GM12878 (cell line): ENCODE results near the gene CCDC15. TPM values are rescaled to one million over a fixed set of nuclear protein-coding genes. Genes with fewer than 3 reads are reported as not detected.

Experiments used
- ATAC-seq: fragments of 200-7000 bp; cut with Tn5 transposase; 3 replicates; pipeline ENCODE4 v1.9.1; 2020; ENCODE audit warnings: mild to moderate bottlenecking, moderate library complexity
- Bru-seq: library from RNA; stranded (reverse); fragments of 400-500 nt; gene quantifications from one replicate; lab custom pipeline; 2021; lab: Mats Ljungman, UMichigan
- BruChase-seq, 2 experiments: library from RNA; stranded (reverse); fragments of 400-500 nt; gene quantifications; one replicate each; lab custom pipeline; 2021; lab: Mats Ljungman, UMichigan
- BruUV-seq: library from RNA; stranded (reverse); fragments of 400-500 nt; replicated peaks from 2 replicates; lab custom pipeline; 2021; lab: Mats Ljungman, UMichigan
- CTCF ChIA-PET: fragments of 300-600 bp; sonication (Branson Sonifier 250); formaldehyde crosslinking; extraction: SDS; loops from one replicate; lab custom pipeline; 2021; ENCODE audit warnings: inconsistent platforms; lab: Yijun Ruan, JAX
- POLR2A ChIA-PET: fragments of 350-600 bp; formaldehyde crosslinking; extraction: SDS; loops from one replicate; lab custom pipeline; 2021; ENCODE audit warnings: inconsistent platforms; lab: Charles Lee
- RAD21 ChIA-PET: fragments of 300-600 bp; sonication (Branson Sonifier 250); formaldehyde crosslinking; loops from one replicate; lab custom pipeline; 2023; ENCODE audit warnings: antibody characterized with exemption; ENCODE audit not compliant: unreplicated experiment; lab: Charles Lee
- SMC1A ChIA-PET: fragments of 300-600 bp; sonication (Branson Sonifier 250); formaldehyde crosslinking; loops from one replicate; lab custom pipeline; 2023; ENCODE audit not compliant: unreplicated experiment, uncharacterized antibody; lab: Charles Lee
- DNase-seq: peaks from one replicate; pipeline ENCODE4 v3.0.0-alpha.2; 2011; ENCODE audit warnings: low read depth, low spot score
- FAIRE-seq: peaks from 3 replicates; lab custom pipeline; 2011; peaks lifted over from hg19 to GRCh38; lab: Jason Lieb, UNC
- H2AFZ ChIP-seq: 2 replicates; pipeline ENCODE4 v1.6.0; 2011; ENCODE audit warnings: low read depth, low read length, control low read depth; ENCODE audit not compliant: control insufficient read depth
- H3K27ac ChIP-seq: 2 replicates; pipeline ENCODE4 v1.5.1; 2011; ENCODE audit warnings: control low read depth; ENCODE audit not compliant: control insufficient read depth, insufficient read depth
- H3K27me3 ChIP-seq, 2 experiments: replicated peaks in 1 of 2; 2 replicates each; pipeline versions ENCODE4 v1.6.0 to v1.6.1; 2011; ENCODE audit warnings: low read length in 1 of 2; ENCODE audit not compliant: control insufficient read depth in 2 of 2, insufficient read depth in 2 of 2
- H3K36me3 ChIP-seq, 2 experiments: 2 replicates each; pipeline ENCODE4 v1.5.1; 2011; ENCODE audit warnings: low read length in 1 of 2; ENCODE audit not compliant: control insufficient read depth in 2 of 2, insufficient read depth in 2 of 2
- H3K4me1 ChIP-seq: 2 replicates; pipeline ENCODE4 v1.6.1; 2011; ENCODE audit warnings: mild to moderate bottlenecking, low read length, moderate library complexity, mixed read lengths; ENCODE audit not compliant: control insufficient read depth, insufficient read depth
- H3K4me2 ChIP-seq: 2 replicates; pipeline ENCODE4 v1.6.0; 2011; ENCODE audit warnings: control low read depth; ENCODE audit not compliant: control insufficient read depth, insufficient read depth
- H3K4me3 ChIP-seq: fragments of 200-600 bp; sonication (generic); 2 replicates; pipeline ENCODE4 v1.5.1; 2016
- H3K79me2 ChIP-seq: 2 replicates; pipeline ENCODE4 v1.6.0; 2011; ENCODE audit warnings: low read length; ENCODE audit not compliant: control insufficient read depth, insufficient read depth
- H3K9ac ChIP-seq: 2 replicates; pipeline ENCODE4 v1.8.0; 2011; ENCODE audit warnings: low read length, control low read depth, mixed read lengths; ENCODE audit not compliant: control insufficient read depth, insufficient read depth
- H3K9me3 ChIP-seq: replicated peaks from 3 replicates; pipeline ENCODE4 v1.5.1; 2011; ENCODE audit warnings: mild to moderate bottlenecking, low read length; ENCODE audit not compliant: control insufficient read depth, insufficient read depth
- H4K20me1 ChIP-seq: 2 replicates; pipeline ENCODE4 v1.6.0; 2011; ENCODE audit not compliant: control insufficient read depth, insufficient read depth
- BACH1 ChIP-seq: fragments of 450-650 bp; IDR thresholded peaks from 2 replicates; pipeline ENCODE4 v1.6.1; 2017; ENCODE audit warnings: mild to moderate bottlenecking, borderline replicate concordance
- CEBPB ChIP-seq, 2 experiments: fragments of 150-350 bp in 1 of 2; IDR thresholded peaks; 2 replicates each; pipeline ENCODE4 v1.6.1; 2012 to 2014; ENCODE audit warnings: low read depth in 2 of 2, low read length in 2 of 2, borderline replicate concordance in 1 of 2, inconsistent platforms in 1 of 2
- CREM ChIP-seq: IDR thresholded peaks from 2 replicates; pipeline ENCODE4 v1.6.1; 2014; ENCODE audit warnings: antibody characterized with exemption, low read depth
- GABPA ChIP-seq: IDR thresholded peaks from 2 replicates; pipeline ENCODE4 v1.6.1; 2014; ENCODE audit warnings: antibody characterized with exemption, low read depth, mild to moderate bottlenecking, inconsistent platforms
- GATAD2B ChIP-seq: fragments of 450-650 bp; conservative IDR thresholded peaks from 2 replicates; pipeline ENCODE4 v1.6.1; 2017; ENCODE audit warnings: low read depth, mild to moderate bottlenecking, moderate library complexity
- IKZF2 ChIP-seq, 2 experiments: fragments of 450-650 bp; IDR thresholded peaks; 2 replicates each; pipeline ENCODE4 v1.6.1; 2017; ENCODE audit warnings: mild to moderate bottlenecking in 2 of 2, moderate library complexity in 2 of 2
- MYB ChIP-seq: fragments of 150-350 bp; IDR thresholded peaks from 2 replicates; pipeline ENCODE4 v1.6.1; 2014; ENCODE audit warnings: mild to moderate bottlenecking, low read depth, low read length, borderline replicate concordance
- NRF1 ChIP-seq: conservative IDR thresholded peaks from 2 replicates; pipeline ENCODE4 v1.6.1; 2011; ENCODE audit warnings: mild to moderate bottlenecking, low read depth, low read length, improper control_type of control experiment
- POU2F2 ChIP-seq: IDR thresholded peaks from 3 replicates; pipeline ENCODE4 v1.6.1; 2011; ENCODE audit warnings: low read depth, mild to moderate bottlenecking, low read length, borderline replicate concordance
- RAD51 ChIP-seq: fragments of 450-650 bp; IDR thresholded peaks from 2 replicates; pipeline ENCODE4 v1.6.1; 2016; ENCODE audit warnings: moderate library complexity, mild to moderate bottlenecking, inconsistent platforms
- RFX5 ChIP-seq: IDR thresholded peaks from 2 replicates; pipeline ENCODE4 v1.6.1; 2011; ENCODE audit warnings: low read depth, low read length, improper control_type of control experiment
- SP1 ChIP-seq: IDR thresholded peaks from one replicate; pipeline ENCODE4 v1.6.1; 2011; ENCODE audit warnings: low read depth, low read length
- TBL1XR1 ChIP-seq: IDR thresholded peaks from 2 replicates; pipeline ENCODE4 v1.6.1; 2012; ENCODE audit warnings: low read depth, low read length, improper control_type of control experiment
- WGBS: methylation state at CpG from one replicate; pipeline ENCODE4 v1.1.6; 2016; ENCODE audit warnings: low lambda C conversion rate; ENCODE audit not compliant: insufficient replicate concordance, insufficient coverage; ENCODE audit errors: missing lambda C conversion rate; 5-methylcytosine and 5-hydroxymethylcytosine counted together
- in situ Hi-C: fragments of 300-500 bp; cut with MboI; formaldehyde crosslinking; loops from 9 replicates; pipeline ENCODE4 v1.14.3; 2018; ENCODE audit warnings: mixed read lengths
- intact Hi-C: fragments of 100-400 bp; cut with micrococcal nuclease; formaldehyde crosslinking; loops from one replicate; pipeline ENCODE4 v1.14.2; 2022; ENCODE audit not compliant: unreplicated experiment
- long read RNA-seq, 2 experiments: library from polyadenylated mRNA; unstranded; transcript quantifications; one replicate each; pipeline ENCODE4 v2.0.0, GENCODE V29; 2019 to 2020
- polyA minus RNA-seq, 3 experiments: library from RNA; depleted of rRNA, polyadenylated mRNA; stranded (reverse); fragments of >200 nt; gene quantifications; 2 replicates each; pipeline ENCODE4 v1.2.3, GENCODE V29; 2011
- polyA plus RNA-seq, 11 experiments: library from polyadenylated mRNA; depleted of rRNA in 4 of 11; unstranded in 6 of 11; stranded (reverse) in 5 of 11; fragments of >200 nt; fragmentation: Nextera tagmentation in 4 of 11; fragmentation: Illumina TruSeq in 1 of 11; extraction: Ambion mirVana in 4 of 11; extraction: Trizol in 1 of 11; gene quantifications; 1 replicate in 1 of 11; 2 replicates in 10 of 11; pipeline versions ENCODE4 v1.2.1 to v1.2.3, GENCODE V29; 2011 to 2016; ENCODE audit warnings: inconsistent platforms in 2 of 11, missing spikeins in 2 of 11, low read depth in 1 of 11
- total RNA-seq, 4 experiments: library from RNA; depleted of rRNA in 3 of 4; stranded (reverse); fragments of >200 nt in 3 of 4; fragmentation: Illumina TruSeq in 1 of 4; extraction: Trizol in 1 of 4; gene quantifications; 2 replicates each; pipeline versions ENCODE4 v1.2.1 to v1.2.3, GENCODE V29; 2013 to 2021
- TF ChIP-seq, protein P1 (sequence below): fragments of 450-650 bp; IDR thresholded peaks from 2 replicates; pipeline ENCODE4 v1.6.1; 2016; ENCODE audit warnings: mild to moderate bottlenecking
- TF ChIP-seq, protein P2 (sequence below): fragments of 450-650 bp; IDR thresholded peaks from 2 replicates; pipeline ENCODE4 v1.6.1; 2017; ENCODE audit warnings: low read depth, mild to moderate bottlenecking, moderate library complexity

The CCDC15 gene
- 11.6 and 13.0 TPM in 2 replicates for total RNA-seq (2013; cell fraction: nucleolus; rRNA removed)
- 3.2 and 3.3 TPM in 2 replicates for total RNA-seq (2014; rRNA removed)
- total RNA-seq (2014; rRNA removed; fragmentation: Illumina TruSeq; extraction: Trizol): 5.3 and 5.4 TPM in 2 replicates
- total RNA-seq (2021): 2.3 and 3.2 TPM in 2 replicates
- 0.91 TPM for polyA plus RNA-seq (2011; ENCODE audit: low read depth)
- 3.4 and 5.9 TPM in 2 replicates for polyA plus RNA-seq (2011; rRNA removed)
- 1.4 and 1.5 TPM in 2 replicates for polyA plus RNA-seq (2011; cell fraction: cytosol; rRNA removed)
- 3.2 and 3.3 TPM in 2 replicates for polyA plus RNA-seq (2011; cell fraction: nucleus; rRNA removed)
- 0.96 and 1.7 TPM in 2 replicates for polyA plus RNA-seq (2012)
- 3.8 and 5.7 TPM in 2 replicates for polyA plus RNA-seq (2014; fragmentation: Illumina TruSeq; extraction: Trizol)
- polyA plus RNA-seq (2014; fragmentation: Nextera tagmentation; extraction: Ambion mirVana): 1 to 10 TPM; 2.0 to 2.8 TPM
- polyA plus RNA-seq (2014; rRNA removed): 1.6 and 2.1 TPM in 2 replicates
- polyA plus RNA-seq (2016; fragmentation: Nextera tagmentation; extraction: Ambion mirVana): 1 to 10 TPM; 4.1 to 4.4 TPM
- 3.2 and 3.5 TPM in 2 replicates for polyA minus RNA-seq (2011; rRNA and poly(A)+ RNA removed)
- 1.5 and 1.7 TPM in 2 replicates for polyA minus RNA-seq (2011; cell fraction: cytosol; rRNA and poly(A)+ RNA removed)
- 6.0 and 8.2 TPM in 2 replicates for polyA minus RNA-seq (2011; cell fraction: nucleus; rRNA and poly(A)+ RNA removed)
- percentile 47 among the genes with signal in this experiment for Bru-seq, nascent RNA
- BruChase-seq, experiment 1, labeled RNA remaining after a 6-hour chase: percentile 40 among the genes with signal in this experiment
- BruChase-seq, experiment 2, labeled RNA remaining after a 2-hour chase: percentile 49 among the genes with signal in this experiment
- long read RNA-seq, experiment 1, partial matches to known transcripts: 2 of 4 reads
- long read RNA-seq, experiment 1, other reads (novel, unspliced or antisense): 2 of 4 reads
- long read RNA-seq, experiment 2, partial matches to known transcripts: 13 of 21 reads
- long read RNA-seq, experiment 2, other reads (novel, unspliced or antisense): 8 of 21 reads

DNA sequence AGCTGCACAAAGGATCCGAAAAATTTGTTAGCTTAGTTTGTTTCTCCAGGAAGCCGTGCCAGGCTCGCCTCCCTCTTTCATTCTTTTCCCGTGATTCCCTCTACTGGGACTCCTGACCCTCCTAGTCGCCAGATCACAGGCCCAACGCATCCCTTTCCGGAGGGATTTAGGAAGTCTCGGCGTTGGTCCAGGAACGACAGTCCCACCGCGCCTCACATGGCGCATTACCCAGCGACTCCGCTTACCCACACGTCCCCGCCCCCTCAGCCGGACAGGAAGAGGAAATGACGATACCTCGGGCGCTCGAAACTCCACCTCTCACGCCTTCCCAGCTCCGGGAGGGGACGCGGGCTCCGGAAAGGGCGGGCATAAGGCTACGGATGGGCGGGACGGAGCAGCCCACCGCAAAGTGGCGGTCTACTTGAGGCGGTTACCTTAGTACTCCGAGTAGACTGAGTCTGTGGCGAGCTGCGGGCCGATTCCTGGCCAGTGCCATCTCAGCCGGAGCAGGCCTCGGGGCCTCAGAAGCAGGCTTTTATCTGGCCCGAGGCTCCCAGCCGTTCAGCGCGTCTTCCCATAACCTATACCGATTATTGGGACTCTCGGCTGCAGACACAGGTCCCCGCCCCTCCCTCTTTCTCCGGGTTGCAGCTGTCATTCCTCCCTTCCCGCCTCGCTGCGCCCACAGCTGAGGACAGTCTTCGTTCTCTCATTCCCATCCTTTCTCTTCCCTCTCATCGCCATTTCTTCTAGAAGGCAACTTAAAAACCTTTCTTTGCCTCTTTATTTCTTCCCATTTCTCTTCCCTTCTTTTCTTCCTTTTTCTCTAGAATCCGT is at the start of gene CCDC15:
Gene CCDC15 (plus strand): TSS at position 450 of the 837 bp plus-strand sequence. CDS start 531 bp downstream, outside the sequence.
- ChIA-PET POLR2A (interaction anchor here (0.6 to 1.8 kb wide), 16 partner anchors 9 to 598 kb away, joined by 3 to 12 read pairs (median 4); partner anchors contain the start of genes SLC37A2 and TMEM218), SMC1A (interaction anchor here (1.0 to 1.8 kb wide), 14 partner anchors 9 to 616 kb away, joined by 3 to 9 read pairs (median 4); partner anchors contain the start of genes SLC37A2 and TMEM218), CTCF (interaction anchor here (0.5 to 2.8 kb wide), 11 partner anchors 12 to 195 kb away, joined by 3 to 17 read pairs (median 4); no protein-coding TSS in a partner anchor), RAD21 (interaction anchor here (0.9 to 1.8 kb wide), 8 partner anchors 117 to 280 kb away, joined by 3 to 8 read pairs (median 4); partner anchors contain the start of genes SIAE, SPA17 and TMEM218)
- intact Hi-C loops (loop anchor here (2.0 kb wide), 1 partner anchor 119 kb away; no protein-coding TSS in a partner anchor), in situ Hi-C loops (loop anchor here (10.0 to 25.0 kb wide), 2 partner anchors 191 to 933 kb away; partner anchors contain the start of gene HYLS1)
- no peaks in the 10 kb centered on the region for H3K27me3 ChIP-seq
- H2AFZ ChIP-seq: peak within 1 kb of the TSS; percentile 95
- H3K4me1 ChIP-seq: no peaks in the 10 kb centered on the region; the same call in 1 of the 2 replicates
- H3K4me3 ChIP-seq: peak within 1 kb of the TSS; percentile 79
- ATAC-seq (peak; percentile 99), FAIRE-seq (peak; percentile 89), DNase-seq (peak; percentile 87)
- peak within 1 kb of the TSS; percentile 54 for H3K27ac ChIP-seq
- H3K36me3 ChIP-seq: no peaks in the 10 kb centered on the region
- no peaks in the 10 kb centered on the region for H3K9me3 ChIP-seq
- BruUV-seq: no TSS peak
- peak within 1 kb of the TSS; percentile 81 for H3K9ac ChIP-seq
- H3K79me2 ChIP-seq: no peaks in the 10 kb centered on the region
- H4K20me1 ChIP-seq: no peaks in the 10 kb centered on the region
- H3K4me2 ChIP-seq: peak within 1 kb of the TSS; percentile 77
- WGBS: 1% methylated on average over 54 of the region's 54 CpGs
- TF ChIP-seq RAD51 (peak; percentile 41; the same call in 1 of the 2 replicates), CREM (peak; percentile 92), IKZF2 (IDR thresholded peaks at IDR 0.05) (peak; percentile 49 to 62; a peak in 3 of 4 replicates), CEBPB (IDR thresholded peaks at IDR 0.05; ENCODE audit: borderline replicate concordance in 1 of 2, low read depth in 2 of 2, low read length in 2 of 2) (no peak), GABPA (peak; percentile 95), POU2F2 (peak; percentile 87), MYB (peak; percentile 70; the same call in 1 of the 2 replicates), NRF1 (0 out of 2 replicates have a peak, but pooled peaks have one; percentile 8), RFX5 (peak; percentile 14; the same call in 1 of the 2 replicates), TBL1XR1 (0 out of 2 replicates have a peak, but pooled peaks have one; percentile 27), GATAD2B (peak; percentile 80), BACH1 (peak; percentile 39; the same call in 1 of the 2 replicates), SP1 (peak; percentile 59)
- TF ChIP-seq, protein P1, sequence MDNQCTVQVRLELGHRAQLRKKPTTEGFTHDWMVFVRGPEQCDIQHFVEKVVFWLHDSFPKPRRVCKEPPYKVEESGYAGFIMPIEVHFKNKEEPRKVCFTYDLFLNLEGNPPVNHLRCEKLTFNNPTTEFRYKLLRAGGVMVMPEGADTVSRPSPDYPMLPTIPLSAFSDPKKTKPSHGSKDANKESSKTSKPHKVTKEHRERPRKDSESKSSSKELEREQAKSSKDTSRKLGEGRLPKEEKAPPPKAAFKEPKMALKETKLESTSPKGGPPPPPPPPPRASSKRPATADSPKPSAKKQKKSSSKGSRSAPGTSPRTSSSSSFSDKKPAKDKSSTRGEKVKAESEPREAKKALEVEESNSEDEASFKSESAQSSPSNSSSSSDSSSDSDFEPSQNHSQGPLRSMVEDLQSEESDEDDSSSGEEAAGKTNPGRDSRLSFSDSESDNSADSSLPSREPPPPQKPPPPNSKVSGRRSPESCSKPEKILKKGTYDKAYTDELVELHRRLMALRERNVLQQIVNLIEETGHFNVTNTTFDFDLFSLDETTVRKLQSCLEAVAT: peak; percentile 86
- TF ChIP-seq, protein P2, sequence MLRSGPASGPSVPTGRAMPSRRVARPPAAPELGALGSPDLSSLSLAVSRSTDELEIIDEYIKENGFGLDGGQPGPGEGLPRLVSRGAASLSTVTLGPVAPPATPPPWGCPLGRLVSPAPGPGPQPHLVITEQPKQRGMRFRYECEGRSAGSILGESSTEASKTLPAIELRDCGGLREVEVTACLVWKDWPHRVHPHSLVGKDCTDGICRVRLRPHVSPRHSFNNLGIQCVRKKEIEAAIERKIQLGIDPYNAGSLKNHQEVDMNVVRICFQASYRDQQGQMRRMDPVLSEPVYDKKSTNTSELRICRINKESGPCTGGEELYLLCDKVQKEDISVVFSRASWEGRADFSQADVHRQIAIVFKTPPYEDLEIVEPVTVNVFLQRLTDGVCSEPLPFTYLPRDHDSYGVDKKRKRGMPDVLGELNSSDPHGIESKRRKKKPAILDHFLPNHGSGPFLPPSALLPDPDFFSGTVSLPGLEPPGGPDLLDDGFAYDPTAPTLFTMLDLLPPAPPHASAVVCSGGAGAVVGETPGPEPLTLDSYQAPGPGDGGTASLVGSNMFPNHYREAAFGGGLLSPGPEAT: peak; percentile 45; the same call in 1 of the 2 replicates
